Lower leg skin (tissue), 4 donors: ENCODE results near the gene LEMD1. TPM values are rescaled to one million over a fixed set of nuclear protein-coding genes. Genes with fewer than 3 reads are reported as not detected.
"Not testable (repeated sequence)": the region's sequence is repeated elsewhere in the genome, so short reads cannot be mapped to it uniquely, and the experiment has no call there.

ENCODE experiments used
- DNase-seq, 2 donors: peaks; one replicate each; pipeline ENCODE4 v3.0.0-alpha.2; 2019; ENCODE audit warnings: low spot score in 2 of 2
- H3K4me3 ChIP-seq: fragments of 200-600 bp; sonication (generic); 2 replicates; pipeline ENCODE4 v1.5.1; 2017; ENCODE audit warnings: mild to moderate bottlenecking, low read depth; ENCODE audit not compliant: poor library complexity, severe bottlenecking
- POLR2A ChIP-seq, 2 donors: fragments of 450-650 bp; IDR thresholded peaks; one replicate each; pipeline ENCODE4 v1.6.1; 2016 to 2017; ENCODE audit warnings: antibody characterized with exemption in 2 of 2, mild to moderate bottlenecking in 1 of 2, moderate library complexity in 1 of 2
- WGBS, 2 donors: methylation state at CpG; one replicate each; pipeline ENCODE4 v1.1.5; 2018; 5-methylcytosine and 5-hydroxymethylcytosine counted together
- intact Hi-C: fragments of 100-400 bp; cut with DNase I; formaldehyde crosslinking; loops from one replicate; pipeline ENCODE4 v1.15.0; 2023; ENCODE audit warnings: low total_unique reads
- total RNA-seq, 4 donors: library from RNA; depleted of rRNA; stranded (reverse); fragments of >200 nt; gene quantifications; one replicate each; pipeline ENCODE4 v1.1.0, GENCODE V29; 2016
- TF ChIP-seq, protein P1 (sequence below), 3 donors: fragments of 450-650 bp; IDR thresholded peaks; one replicate each; pipeline ENCODE4 v1.5.1; 2016; ENCODE audit warnings: antibody characterized with exemption in 3 of 3, mild to moderate bottlenecking in 3 of 3, moderate library complexity in 2 of 3

Gene LEMD1
- total RNA-seq, 4 donors from 2014 or later, result not detected

DNA sequence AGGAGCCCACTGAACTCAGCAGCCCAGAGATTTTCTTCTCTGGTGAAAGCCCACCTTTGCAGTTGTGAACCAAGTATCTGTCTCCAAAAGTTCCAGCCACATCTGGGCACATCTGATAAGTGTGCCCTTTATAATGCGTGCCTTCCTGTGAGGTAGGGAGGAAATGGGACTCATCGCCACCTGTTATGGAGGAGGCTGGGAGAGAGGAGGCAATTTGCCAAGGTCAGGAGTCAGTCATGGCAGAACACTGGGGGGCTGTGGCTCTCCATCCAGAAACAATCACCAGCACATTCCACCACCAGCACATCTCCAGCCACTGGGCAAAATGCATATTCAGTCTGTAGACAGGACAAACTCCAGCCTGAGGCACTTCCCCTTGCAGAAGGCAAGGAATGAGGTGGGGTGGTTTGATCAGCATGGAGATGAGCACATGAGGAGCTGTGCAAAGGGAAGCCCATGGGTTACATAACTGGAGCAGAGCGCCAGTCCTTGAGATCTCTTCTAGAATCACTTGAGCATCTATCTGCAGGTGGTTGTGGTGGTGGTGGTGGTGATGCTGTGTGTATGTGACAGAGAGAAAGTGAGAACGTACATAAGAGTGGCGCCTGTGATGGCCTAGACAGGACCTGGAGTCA lies 15.0 kb upstream of the LEMD1 start:
- TF ChIP-seq, protein P1, sequence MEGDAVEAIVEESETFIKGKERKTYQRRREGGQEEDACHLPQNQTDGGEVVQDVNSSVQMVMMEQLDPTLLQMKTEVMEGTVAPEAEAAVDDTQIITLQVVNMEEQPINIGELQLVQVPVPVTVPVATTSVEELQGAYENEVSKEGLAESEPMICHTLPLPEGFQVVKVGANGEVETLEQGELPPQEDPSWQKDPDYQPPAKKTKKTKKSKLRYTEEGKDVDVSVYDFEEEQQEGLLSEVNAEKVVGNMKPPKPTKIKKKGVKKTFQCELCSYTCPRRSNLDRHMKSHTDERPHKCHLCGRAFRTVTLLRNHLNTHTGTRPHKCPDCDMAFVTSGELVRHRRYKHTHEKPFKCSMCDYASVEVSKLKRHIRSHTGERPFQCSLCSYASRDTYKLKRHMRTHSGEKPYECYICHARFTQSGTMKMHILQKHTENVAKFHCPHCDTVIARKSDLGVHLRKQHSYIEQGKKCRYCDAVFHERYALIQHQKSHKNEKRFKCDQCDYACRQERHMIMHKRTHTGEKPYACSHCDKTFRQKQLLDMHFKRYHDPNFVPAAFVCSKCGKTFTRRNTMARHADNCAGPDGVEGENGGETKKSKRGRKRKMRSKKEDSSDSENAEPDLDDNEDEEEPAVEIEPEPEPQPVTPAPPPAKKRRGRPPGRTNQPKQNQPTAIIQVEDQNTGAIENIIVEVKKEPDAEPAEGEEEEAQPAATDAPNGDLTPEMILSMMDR (IDR thresholded peaks at IDR 0.05), result no peak
- TF ChIP-seq POLR2A (IDR thresholded peaks at IDR 0.05), result no peak
- WGBS, 2 donors, result 88 to 93% methylated on average over 5 of the region's 5 CpGs
- no peak overlapping the region for H3K4me3 ChIP-seq
- DNase-seq, result peak in 1 of 2 donors; percentile 68
- intact Hi-C loops, result no loop called here

DNA sequence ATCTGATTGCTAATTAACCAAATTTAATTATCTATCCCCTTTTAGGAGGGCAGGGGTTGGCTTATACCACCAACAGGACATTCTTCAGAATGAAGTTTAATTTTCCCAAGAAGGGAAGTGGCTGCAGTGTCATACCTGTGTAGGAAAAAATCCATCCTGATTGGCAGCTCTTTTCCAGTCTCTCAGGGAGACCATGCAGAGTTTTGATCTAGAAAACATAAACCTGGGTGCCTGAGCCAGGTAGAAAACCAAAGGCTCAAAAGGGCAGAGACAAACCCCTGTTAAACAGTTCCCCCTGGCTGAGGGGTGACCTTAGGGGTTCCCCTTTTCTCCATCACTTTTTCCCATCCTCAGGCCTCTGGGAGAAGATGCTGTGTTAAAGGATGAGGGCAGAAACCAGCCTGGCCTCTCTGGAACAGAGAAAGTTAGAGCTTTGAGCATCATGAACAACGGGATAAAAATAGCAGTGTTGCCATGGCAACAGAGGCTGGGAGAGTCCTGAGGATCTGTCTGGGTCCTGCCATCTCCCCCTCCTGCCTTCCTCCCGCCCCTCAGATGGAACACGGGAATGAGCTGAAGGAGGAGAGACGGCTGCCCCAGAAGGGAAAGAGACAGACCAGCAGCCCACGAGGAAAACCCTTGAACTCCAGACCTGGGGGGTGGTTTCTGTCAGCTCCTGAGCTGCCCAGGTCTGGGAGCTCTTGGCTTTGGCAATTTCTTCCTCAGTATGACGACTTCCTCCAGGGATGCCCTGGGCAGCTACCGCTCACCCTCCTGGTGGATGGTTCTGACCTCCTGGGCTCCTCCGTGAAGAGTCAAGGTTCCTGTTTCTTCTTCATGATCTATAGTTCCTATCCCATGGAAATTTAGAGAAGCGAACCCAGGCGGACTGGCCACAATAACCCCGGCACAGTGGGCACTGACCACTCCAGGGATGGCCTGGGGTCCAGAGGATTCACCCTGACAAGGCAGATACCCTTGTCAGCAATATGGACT lies 14.0 kb upstream of the LEMD1 start:
- 54 to 56% methylated on average over 11 of the region's 11 CpGs for WGBS, 2 donors
- no peak for TF ChIP-seq POLR2A (IDR thresholded peaks at IDR 0.05)
- TF ChIP-seq, protein P1 (IDR thresholded peaks at IDR 0.05), result no peak
- intact Hi-C loops, result no loop called here
- H3K4me3 ChIP-seq, result no peak overlapping the region
- peak in 1 of 2 donors; percentile 56 for DNase-seq

- DNase-seq, result peak in 1 of 2 donors; percentile 29
- 41 to 45% methylated on average over 6 of the region's 6 CpGs for WGBS, 2 donors
- intact Hi-C loops, result no loop called here
- no peak overlapping the region for H3K4me3 ChIP-seq
- TF ChIP-seq POLR2A (IDR thresholded peaks at IDR 0.05), result no peak
- TF ChIP-seq, protein P1 (IDR thresholded peaks at IDR 0.05), result no peak
Observed at GRCh38 chr1:205434738-205435137, 12.9 kb upstream of the LEMD1 start.

DNA sequence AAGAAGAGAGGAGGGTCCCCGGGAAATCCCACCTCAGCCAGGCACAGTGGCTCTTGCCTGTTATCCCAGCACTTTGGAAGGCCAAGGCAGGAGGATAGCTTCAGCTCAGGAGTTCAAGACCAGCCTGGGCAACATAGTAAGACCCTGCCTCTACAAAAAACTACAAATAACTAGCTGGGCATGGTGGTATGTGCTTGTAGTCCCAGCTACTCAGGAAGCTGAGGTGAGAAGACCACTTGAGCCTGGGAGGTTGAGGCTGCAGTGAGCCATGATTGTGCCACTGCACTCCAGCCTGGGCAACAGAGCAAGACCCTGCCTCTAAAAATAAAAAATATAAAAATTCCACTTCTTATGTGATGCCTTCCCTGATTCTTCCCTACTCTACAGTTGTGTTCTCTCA lies 10.8 kb upstream of the LEMD1 start:
- intact Hi-C loops, result not testable (repeated sequence)

DNA sequence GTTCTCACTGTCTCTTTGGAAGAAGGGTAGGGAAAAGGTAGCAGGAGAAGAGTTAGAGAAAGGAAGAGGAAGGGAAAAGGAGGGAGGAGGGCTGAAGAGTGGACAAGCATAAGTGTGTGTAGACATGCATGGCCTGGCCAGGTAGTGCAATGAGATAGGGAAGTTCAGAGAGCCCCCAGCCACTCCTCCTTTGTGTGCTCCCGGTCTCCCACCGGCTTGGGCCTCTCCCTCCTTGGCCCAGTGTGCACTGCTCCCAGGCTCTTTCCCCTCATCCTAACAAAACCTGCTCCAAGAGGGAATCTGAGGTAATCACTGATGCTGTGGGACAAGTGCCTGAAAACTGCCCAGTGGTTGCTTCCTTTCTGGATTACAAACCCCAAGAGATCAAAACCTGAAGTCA lies 10.3 kb upstream of the LEMD1 start:
- no peak for TF ChIP-seq POLR2A (IDR thresholded peaks at IDR 0.05)
- TF ChIP-seq, protein P1 (IDR thresholded peaks at IDR 0.05), result no peak
- peak in 1 of 2 donors; percentile 50 for DNase-seq
- H3K4me3 ChIP-seq, result no peak overlapping the region
- WGBS, 2 donors, result 60 to 79% methylated on average over 2 of the region's 2 CpGs
- intact Hi-C loops, result no loop called here

More for the DNA sequence above, 10.8 kb upstream of the LEMD1 start:
- WGBS, 2 donors, result 89 to 92% methylated on average over 1 of the region's 1 CpG
- H3K4me3 ChIP-seq, result not testable (repeated sequence)
- DNase-seq, result peak in 1 of 2 donors; percentile 39

DNA sequence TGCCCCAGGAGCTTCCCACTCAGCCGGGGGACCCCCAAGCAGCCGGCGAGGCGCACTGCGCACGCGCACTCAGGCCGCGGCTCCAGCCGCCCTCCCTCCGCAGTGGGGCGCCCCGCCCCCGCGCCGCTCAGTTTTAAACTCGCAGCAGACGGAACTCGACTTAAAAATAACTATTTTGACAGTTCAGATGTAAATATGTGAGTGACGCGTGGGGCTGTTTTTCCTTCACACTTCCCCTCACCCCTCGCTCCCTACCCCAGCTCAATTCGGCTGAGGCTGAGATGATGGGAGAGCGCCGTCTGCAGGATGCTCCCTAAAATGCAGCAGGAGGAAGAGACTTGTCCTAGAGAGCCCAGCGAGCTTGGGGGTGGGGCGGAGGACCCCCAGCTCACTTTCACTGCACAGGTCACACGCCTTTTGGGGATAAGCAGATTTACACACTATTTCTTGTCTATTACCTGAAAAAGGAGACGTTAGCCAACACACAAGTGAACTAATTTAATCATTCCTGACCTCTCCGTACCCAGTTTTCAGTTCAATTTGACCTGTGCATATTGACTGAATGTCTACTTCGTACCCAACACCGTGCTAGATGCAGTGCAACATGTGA lies 8.9 kb upstream of the LEMD1 start:
- intact Hi-C loops, result no loop called here
- TF ChIP-seq, protein P1 (IDR thresholded peaks at IDR 0.05), result no peak
- no peak for TF ChIP-seq POLR2A (IDR thresholded peaks at IDR 0.05)
- 9 to 10% methylated on average over 25 to 32 of the region's 32 CpGs for WGBS, 2 donors
- no peak overlapping the region for H3K4me3 ChIP-seq
- peak in 1 of 2 donors; percentile 84 for DNase-seq
